Mucosa of rectum (tissue), 2 donors: ENCODE results near the gene NTRK2.

ENCODE experiments used
- H3K27ac ChIP-seq, 2 donors: one replicate each; pipeline ENCODE4 v1.7.0; 2013; ENCODE audit warnings: inconsistent platforms in 2 of 2, low read depth in 2 of 2, low read length in 2 of 2
- H3K27me3 ChIP-seq, 2 donors: one replicate each; pipeline ENCODE4 v1.7.0; 2013; ENCODE audit warnings: low read length in 2 of 2; ENCODE audit not compliant: control insufficient read depth in 2 of 2, insufficient read depth in 2 of 2
- H3K36me3 ChIP-seq, 2 donors: one replicate each; pipeline ENCODE4 v1.7.0; 2013; ENCODE audit warnings: low read length in 2 of 2; ENCODE audit not compliant: control insufficient read depth in 2 of 2, insufficient read depth in 2 of 2
- H3K4me1 ChIP-seq, 2 donors: one replicate each; pipeline ENCODE4 v1.7.0; 2013; ENCODE audit warnings: low read length in 2 of 2, mild to moderate bottlenecking in 1 of 2; ENCODE audit not compliant: control insufficient read depth in 2 of 2, insufficient read depth in 2 of 2
- H3K4me3 ChIP-seq, 2 donors: one replicate each; pipeline ENCODE4 v1.7.0; 2013; ENCODE audit warnings: low read length in 2 of 2
- H3K9ac ChIP-seq, 2 donors: one replicate each; pipeline ENCODE4 v1.7.0; 2013; ENCODE audit warnings: low read length in 2 of 2, low read depth in 1 of 2, mild to moderate bottlenecking in 1 of 2
- H3K9me3 ChIP-seq, 2 donors: one replicate each; pipeline ENCODE4 v1.7.0; 2013; ENCODE audit warnings: low read length in 2 of 2; ENCODE audit not compliant: control insufficient read depth in 2 of 2
- donor health status: healthy.
- donor health status: Normal muscosa, but diverticular disease.

The NTRK2 gene

DNA sequence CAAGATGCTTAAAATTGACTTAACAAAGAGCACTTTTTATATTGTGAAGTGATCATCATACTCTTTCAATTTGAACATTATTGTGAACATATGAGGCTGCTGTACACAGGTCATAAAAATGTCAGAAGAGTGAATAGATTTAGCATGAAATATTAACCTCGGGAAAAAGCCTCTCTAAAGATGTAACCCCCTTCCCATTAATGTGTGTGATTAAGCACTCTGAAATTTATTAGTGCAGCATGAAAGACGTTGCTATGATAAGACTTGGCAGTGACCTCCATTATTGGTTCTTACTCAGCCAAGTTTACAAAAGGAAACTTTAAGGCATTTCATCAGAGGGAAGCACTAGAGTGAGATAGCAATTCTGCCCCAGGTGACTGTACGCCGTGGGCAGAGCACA is 326.5 kb downstream of the NTRK2 start:
- H3K27ac ChIP-seq: no peak overlapping the region
- no peaks in the 10 kb centered on the region for H3K36me3 ChIP-seq
- no peaks in the 10 kb centered on the region for H3K27me3 ChIP-seq
- no peak overlapping the region for H3K4me3 ChIP-seq
- H3K9ac ChIP-seq: no peak overlapping the region
- H3K9me3 ChIP-seq: peaks cover 0 to 3% of the 10 kb centered on the region in 2 donors
- H3K4me1 ChIP-seq: no peaks in the 10 kb centered on the region

DNA sequence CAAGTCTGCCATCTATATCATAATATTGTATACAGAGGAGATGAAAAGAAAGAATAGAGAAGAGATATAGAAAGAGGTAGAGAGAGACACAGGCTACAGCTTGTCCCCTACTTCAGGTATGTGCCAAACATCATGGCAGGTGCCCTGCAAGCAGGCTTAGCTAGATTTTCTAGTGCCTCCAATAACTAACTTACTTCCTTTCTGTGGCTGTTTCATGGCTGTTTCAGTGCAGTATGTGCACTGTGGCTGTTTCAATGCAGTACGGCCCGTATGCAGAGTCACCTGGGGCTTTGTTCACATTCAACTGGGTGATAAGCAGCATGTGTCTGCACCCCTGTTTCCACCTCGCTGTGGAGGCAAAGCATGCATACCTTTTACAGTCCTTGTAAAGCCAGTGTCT is 327.2 kb downstream of the NTRK2 start:
- Histone ChIP-seq H3K27ac (no peak overlapping the region), H3K36me3 (no peaks in the 10 kb centered on the region), H3K4me3 (no peak overlapping the region), H3K9me3 (peaks cover 0 to 3% of the 10 kb centered on the region in 2 donors), H3K9ac (no peak overlapping the region), H3K27me3 (no peaks in the 10 kb centered on the region), H3K4me1 (no peaks in the 10 kb centered on the region)

DNA sequence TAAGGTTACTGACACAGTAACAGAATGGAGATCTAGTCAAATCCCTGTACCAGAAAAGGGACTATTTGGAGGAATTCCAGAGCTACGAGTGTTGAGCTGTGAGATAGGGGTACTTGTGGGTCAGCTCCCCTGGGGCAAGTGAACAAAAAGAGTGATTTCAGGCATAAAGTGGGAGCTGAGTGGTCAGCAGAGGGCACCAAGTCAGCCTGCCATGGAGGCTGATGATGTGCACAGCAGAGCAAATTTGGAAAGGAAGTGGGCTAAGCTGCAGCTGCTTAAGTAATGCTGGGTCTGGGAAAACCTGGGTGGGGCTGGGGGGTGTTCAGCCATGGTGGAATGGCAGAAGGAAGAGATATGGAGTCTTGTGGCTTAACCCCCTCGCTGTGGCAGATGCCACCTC is 327.9 kb downstream of the NTRK2 start:
- no peak overlapping the region for H3K9ac ChIP-seq

DNA sequence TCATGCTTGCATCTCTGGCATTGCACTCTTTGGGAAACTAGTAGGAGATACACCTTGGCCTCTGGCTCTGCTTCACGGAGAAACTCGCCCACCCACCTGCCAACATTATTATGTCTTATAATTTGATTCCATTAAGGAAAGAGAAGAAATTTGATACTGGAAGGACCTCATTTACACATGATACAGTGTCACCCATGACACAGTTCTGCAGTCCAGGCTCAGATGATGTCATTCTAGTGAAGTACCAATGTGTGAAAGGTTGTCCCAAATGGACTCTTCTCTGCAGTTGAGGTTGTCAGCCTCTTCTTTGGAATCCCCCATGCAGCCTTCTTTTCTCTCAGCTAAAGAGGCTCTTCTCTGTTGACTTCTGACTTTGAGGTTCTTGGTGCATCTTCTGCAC is 329.1 kb downstream of the NTRK2 start:
- H3K27me3 ChIP-seq: no peaks in the 10 kb centered on the region
- H3K4me1 ChIP-seq: no peaks in the 10 kb centered on the region
- H3K27ac ChIP-seq: no peak overlapping the region
- H3K9ac ChIP-seq: no peak overlapping the region
- peaks cover 0 to 3% of the 10 kb centered on the region in 2 donors for H3K9me3 ChIP-seq
- H3K4me3 ChIP-seq: no peak overlapping the region
- no peaks in the 10 kb centered on the region for H3K36me3 ChIP-seq

More for the DNA sequence above, 327.9 kb downstream of the NTRK2 start:
- Histone ChIP-seq H3K36me3 (no peaks in the 10 kb centered on the region), H3K4me1 (no peaks in the 10 kb centered on the region), H3K4me3 (no peak overlapping the region), H3K9me3 (peaks cover 0 to 3% of the 10 kb centered on the region in 2 donors), H3K27ac (no peak overlapping the region), H3K27me3 (no peaks in the 10 kb centered on the region)

DNA sequence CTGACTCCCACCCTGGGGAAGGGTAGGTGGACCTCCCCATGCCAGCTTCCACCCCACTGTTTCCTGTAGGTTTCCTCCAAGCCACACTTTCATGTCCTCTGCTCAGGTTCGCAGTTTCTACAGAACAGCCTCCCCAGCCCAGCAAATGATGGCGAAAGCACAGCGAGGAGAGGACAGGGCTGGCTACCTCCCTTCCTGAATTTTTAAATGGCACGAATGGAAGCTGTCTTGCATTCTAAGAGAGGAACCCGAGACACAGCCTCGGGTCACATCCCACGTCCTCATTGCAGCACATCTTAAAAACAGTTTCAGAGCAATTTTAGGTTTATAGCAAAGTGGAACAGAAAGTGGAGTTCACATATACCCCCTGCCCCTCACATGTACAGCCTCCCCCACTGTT is 330.3 kb downstream of the NTRK2 start:
- no peaks in the 10 kb centered on the region for H3K36me3 ChIP-seq
- no peaks in the 10 kb centered on the region for H3K27me3 ChIP-seq
- no peak overlapping the region for H3K9ac ChIP-seq
- H3K9me3 ChIP-seq: peaks cover 0 to 3% of the 10 kb centered on the region in 2 donors
- no peaks in the 10 kb centered on the region for H3K4me1 ChIP-seq
- no peak overlapping the region for H3K4me3 ChIP-seq
- H3K27ac ChIP-seq: no peak overlapping the region

DNA sequence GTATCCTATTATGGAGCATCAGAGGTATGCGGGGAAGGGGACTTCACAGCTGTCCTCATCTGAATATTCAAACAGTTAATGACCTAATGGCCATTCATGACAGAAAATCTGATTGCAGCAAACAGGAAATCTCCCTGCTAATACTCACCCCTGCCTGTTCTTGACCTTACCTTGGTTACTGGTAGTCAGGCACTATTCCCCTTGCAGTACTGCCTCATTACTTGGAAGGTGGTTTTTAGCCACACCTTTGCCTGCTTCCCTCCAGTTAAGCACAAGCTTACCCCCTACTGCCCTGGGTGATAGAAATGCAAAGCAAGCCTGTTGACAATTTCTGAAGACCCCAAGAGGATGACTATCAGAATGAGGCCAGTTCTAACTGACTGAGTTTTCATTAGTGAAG is 332.4 kb downstream of the NTRK2 start:
- H3K4me1 ChIP-seq: no peaks in the 10 kb centered on the region
- H3K4me3 ChIP-seq: no peak overlapping the region
- no peak overlapping the region for H3K9ac ChIP-seq
- peaks cover 0 to 3% of the 10 kb centered on the region in 2 donors for H3K9me3 ChIP-seq
- no peaks in the 10 kb centered on the region for H3K27me3 ChIP-seq
- H3K36me3 ChIP-seq: no peaks in the 10 kb centered on the region
- H3K27ac ChIP-seq: no peak overlapping the region

DNA sequence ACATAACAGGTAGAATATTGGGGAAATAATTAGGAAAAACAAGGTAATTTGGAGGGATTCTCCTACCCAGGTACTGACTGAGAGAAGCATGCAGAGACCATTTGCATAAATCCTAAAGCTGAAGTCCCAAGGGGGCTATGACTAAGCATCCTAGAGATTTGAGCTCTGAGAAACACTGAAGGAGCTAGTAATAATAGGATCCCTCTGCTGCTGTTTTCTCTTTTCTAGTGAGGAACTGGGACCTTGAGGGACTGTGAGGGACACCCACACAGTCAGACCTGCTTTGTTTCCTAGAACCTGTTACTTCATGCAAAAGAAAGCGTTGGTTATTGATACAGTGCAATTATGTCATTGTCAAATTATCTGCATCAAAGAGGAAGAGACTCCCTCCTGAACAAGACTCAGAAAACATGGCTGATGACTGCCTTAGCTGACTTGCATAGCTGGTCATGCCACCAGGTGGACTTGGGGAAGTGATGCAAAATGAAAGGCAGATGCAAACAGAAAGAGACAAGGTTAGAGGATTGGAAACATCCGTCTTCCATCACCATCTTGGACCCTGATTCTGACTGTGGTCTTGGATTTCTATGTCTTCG is 335.4 kb downstream of the NTRK2 start:
- Histone ChIP-seq H3K27ac (no peak overlapping the region), H3K4me1 (no peaks in the 10 kb centered on the region), H3K9me3 (peaks cover 0 to 3% of the 10 kb centered on the region in 2 donors), H3K36me3 (no peaks in the 10 kb centered on the region), H3K27me3 (no peaks in the 10 kb centered on the region), H3K4me3 (no peak overlapping the region), H3K9ac (no peak overlapping the region)

DNA sequence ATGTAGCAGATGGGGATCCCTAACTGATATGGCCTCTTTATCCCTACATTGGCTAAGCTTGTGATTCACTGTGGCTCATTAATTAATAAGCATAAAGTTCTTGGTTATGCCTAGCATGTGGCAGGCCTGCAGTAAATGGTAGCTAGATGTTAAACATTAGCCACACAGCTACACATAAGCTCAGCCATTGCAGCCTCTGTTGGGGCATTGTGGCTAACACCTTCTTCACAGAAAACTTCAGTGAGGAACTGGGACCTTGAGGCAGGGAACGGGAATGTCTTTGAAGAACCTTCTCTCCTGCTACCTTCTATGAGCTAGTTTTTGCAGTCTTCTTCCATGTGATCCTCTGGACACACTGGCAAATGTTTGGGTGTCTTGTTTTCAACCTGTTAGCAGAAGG is 338.2 kb downstream of the NTRK2 start:
- no peak overlapping the region for H3K4me3 ChIP-seq
- no peak overlapping the region for H3K27ac ChIP-seq
- H3K4me1 ChIP-seq: no peaks in the 10 kb centered on the region
- no peaks in the 10 kb centered on the region for H3K27me3 ChIP-seq
- H3K9ac ChIP-seq: no peak overlapping the region
- H3K36me3 ChIP-seq: no peaks in the 10 kb centered on the region
- H3K9me3 ChIP-seq: no peaks in the 10 kb centered on the region

DNA sequence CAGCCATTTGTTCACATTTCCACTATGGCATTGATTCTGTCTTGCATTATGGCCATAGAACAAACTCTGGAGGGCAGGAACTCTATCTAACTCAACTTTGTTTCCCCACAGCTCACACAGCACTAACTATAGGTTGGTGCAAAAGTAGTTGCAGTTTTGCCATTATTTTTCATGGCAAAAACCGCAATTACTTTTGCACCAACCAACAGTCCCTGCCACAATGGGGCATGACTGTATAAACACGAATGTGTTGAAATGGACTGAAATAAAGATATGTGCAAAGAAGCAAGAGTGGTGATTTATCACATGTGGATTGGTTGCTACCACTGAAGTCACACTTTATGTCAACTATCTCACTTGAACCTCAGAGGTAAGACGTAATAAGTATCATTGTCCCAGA is 338.7 kb downstream of the NTRK2 start:
- Histone ChIP-seq H3K36me3 (no peaks in the 10 kb centered on the region), H3K4me1 (no peaks in the 10 kb centered on the region), H3K9me3 (no peaks in the 10 kb centered on the region), H3K27ac (no peak overlapping the region), H3K27me3 (no peaks in the 10 kb centered on the region), H3K4me3 (no peak overlapping the region), H3K9ac (no peak overlapping the region)

DNA sequence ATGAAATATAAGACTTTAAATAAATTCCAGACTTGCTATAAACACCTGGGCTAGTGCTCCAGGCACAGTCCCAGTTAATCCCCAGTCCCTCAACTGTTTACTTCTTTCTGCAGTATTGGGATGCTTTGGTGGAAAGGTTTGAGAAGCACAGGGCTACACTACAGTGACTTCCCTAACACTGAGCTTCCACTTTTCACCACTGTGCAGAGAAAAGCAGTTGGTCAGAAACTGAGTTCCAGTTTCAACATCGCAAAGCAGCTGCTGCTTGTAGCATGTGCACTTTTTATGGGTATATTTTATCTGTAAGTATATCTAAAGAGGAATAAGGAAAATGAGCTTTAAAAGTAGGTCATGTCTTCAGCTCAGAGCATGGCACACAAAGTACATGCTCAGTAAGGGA is 339.7 kb downstream of the NTRK2 start:
- Histone ChIP-seq H3K9me3 (no peaks in the 10 kb centered on the region), H3K4me3 (no peak overlapping the region), H3K9ac (no peak overlapping the region), H3K36me3 (no peaks in the 10 kb centered on the region), H3K27ac (no peak overlapping the region), H3K27me3 (no peaks in the 10 kb centered on the region), H3K4me1 (no peaks in the 10 kb centered on the region)

DNA sequence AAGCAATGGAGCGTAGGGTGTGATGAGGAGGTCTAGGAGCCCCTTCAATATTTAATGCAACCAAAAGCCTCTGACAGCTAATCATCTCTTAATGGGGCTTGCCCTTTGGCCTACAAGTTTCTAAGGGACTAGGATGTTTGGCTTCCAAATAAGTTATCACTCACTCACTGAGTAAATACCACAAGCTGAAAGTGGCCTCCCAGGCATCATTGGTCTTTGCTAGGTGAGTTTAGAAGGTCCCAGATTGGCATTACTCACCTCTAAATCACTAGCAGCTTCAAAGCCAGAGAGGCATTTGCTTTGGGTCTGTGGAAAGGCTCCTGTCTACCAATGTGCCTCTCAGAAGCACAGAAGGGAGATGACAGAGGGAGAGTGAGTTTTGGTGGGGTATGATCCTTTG is 344.2 kb downstream of the NTRK2 start:
- Histone ChIP-seq H3K27ac (no peak overlapping the region), H3K27me3 (no peaks in the 10 kb centered on the region), H3K36me3 (no peaks in the 10 kb centered on the region), H3K9me3 (no peaks in the 10 kb centered on the region), H3K9ac (no peak overlapping the region), H3K4me1 (no peaks in the 10 kb centered on the region), H3K4me3 (no peak overlapping the region)
